Stimulated activated memory B cell treated with anti-CD40 and anti-IgM and Interleukin-4, amounts not matched to agents 10 μg/mL and 1 μg/mL and 100 μg/mL, for 72 hours (primary cell): ENCODE results near the gene TBC1D2.

Experiments used
- ATAC-seq: fragments of 150-1000 bp; cut with Tn5 transposase; 2 replicates; pipeline ENCODE4 v1.10.0; 2021
- H3K27ac Mint-ChIP-seq: one replicate; pipeline ENCODE4 v1.8.0; 2022; ENCODE audit warnings: mild to moderate bottlenecking, mixed read lengths
- H3K27me3 Mint-ChIP-seq: one replicate; pipeline ENCODE4 v1.8.0; 2022; ENCODE audit warnings: mixed read lengths
- H3K36me3 Mint-ChIP-seq: one replicate; pipeline ENCODE4 v1.8.0; 2022; ENCODE audit warnings: mixed read lengths
- H3K4me1 Mint-ChIP-seq: one replicate; pipeline ENCODE4 v1.8.0; 2022; ENCODE audit warnings: mixed read lengths
- H3K4me3 Mint-ChIP-seq: one replicate; pipeline ENCODE4 v1.8.0; 2022; ENCODE audit warnings: mild to moderate bottlenecking, moderate library complexity, mixed read lengths
- H3K9me3 Mint-ChIP-seq: one replicate; pipeline ENCODE4 v1.8.0; 2022; ENCODE audit warnings: mixed read lengths

The TBC1D2 gene

DNA sequence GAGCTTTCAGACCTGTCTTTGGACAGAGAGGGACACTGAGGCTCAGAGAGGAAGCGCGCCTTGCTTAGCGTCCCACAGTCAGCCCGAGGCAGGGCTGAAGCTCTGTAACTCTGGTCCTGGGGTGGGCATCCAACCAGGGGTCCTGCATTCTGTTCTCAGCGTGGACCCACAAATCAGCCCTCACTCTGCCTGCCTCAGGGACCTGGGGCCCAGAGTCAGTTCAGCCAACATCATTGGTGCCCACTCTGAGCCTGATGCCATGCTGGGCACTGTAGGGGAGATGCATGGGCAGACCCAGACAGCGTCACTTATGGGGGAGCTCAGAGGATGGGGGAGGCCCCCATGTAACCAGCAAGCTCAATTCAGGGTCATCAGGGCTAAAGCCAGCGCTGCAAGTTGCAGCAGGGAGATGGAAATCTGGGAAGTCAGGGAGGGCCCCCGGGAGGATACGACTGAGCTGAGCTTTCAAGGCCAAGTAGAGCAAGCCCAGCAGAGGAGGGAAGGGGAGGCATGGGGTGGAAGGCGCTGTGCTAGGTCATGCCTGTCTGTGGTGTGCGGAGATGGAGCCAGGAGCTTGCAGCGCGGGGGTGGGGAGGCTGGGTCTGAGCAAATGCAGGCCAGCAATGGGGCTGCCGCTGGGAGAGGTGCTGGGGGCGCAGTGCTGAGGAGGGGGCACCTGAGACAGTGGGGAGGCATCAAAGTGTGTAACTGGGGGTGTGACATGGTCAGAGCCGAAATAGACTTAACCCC is 84.1 kb downstream of the TBC1D2 start:
- no peak for ATAC-seq
- Mint-ChIP-seq H3K27ac (no peak overlapping the region), H3K4me1 (peaks cover 18% of the 10 kb centered on the region), H3K36me3 (no peaks in the 10 kb centered on the region), H3K9me3 (no peaks in the 10 kb centered on the region), H3K4me3 (no peak overlapping the region), H3K27me3 (no peaks in the 10 kb centered on the region)

DNA sequence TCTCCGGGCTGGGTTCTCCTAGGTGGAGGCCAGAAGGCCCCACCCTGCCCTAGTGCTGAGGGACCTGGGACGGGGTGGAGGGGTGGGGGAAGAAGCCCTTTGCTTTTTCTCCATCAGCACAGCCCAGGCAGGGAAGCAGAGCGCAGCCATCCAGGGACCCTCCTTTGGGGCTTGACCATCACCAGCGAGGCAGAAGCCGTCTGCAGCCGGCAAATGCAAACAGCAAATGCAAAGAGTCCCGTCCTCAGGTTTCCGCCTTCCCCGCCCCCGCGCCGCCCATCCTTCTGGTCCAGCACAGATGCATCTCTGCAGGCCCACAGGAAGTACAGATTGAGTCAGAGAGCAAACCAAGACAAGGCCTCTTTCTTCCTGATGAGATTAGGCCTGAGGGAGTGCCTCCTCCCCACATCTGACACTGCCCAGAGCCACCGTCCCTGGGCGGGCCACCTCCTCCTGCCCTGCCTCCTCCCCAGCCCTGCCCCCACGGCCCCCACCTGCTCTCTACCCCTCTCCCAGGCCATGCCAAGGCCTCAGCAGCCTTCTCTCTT is 86.4 kb downstream of the TBC1D2 start:
- peaks cover 18% of the 10 kb centered on the region for H3K4me1 Mint-ChIP-seq
- no peaks in the 10 kb centered on the region for H3K9me3 Mint-ChIP-seq
- H3K27me3 Mint-ChIP-seq, result no peaks in the 10 kb centered on the region
- peak overlapping the region; percentile 6 for H3K4me3 Mint-ChIP-seq
- no peaks in the 10 kb centered on the region for H3K36me3 Mint-ChIP-seq
- peak; percentile 95 for ATAC-seq
- H3K27ac Mint-ChIP-seq, result peak overlapping the region; percentile 92

DNA sequence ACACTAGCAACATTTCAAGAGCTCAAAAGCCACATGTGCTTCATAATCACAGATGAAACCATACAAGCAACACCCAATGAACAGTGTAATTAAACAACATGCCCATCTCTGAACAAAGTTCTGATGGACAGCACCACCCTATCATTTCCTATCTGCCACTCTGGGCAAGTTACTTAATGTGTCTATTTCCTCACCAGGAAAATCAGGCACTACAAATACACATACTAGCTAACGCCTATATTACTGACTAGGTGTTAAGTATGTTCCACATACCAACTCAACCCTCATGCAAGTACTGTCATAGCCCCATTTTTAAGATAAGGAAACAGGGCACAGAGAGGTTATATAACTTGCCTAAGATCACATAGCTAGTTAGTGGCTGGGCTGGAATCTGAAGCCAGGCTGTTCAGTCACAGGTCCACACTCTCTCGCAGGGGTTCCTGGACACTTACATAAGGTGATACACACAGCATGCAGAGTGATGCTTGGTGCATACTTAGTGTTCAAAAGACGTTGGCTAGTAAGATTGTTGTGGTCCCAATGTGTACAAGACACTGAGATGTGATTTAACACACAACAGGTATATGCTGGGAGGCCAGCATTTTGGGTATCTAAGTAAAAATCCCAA is 87.2 kb downstream of the TBC1D2 start:
- Mint-ChIP-seq H3K4me1 (peaks cover 18% of the 10 kb centered on the region), H3K36me3 (no peaks in the 10 kb centered on the region), H3K27me3 (no peaks in the 10 kb centered on the region), H3K9me3 (no peaks in the 10 kb centered on the region), H3K27ac (peak overlapping the region; percentile 92), H3K4me3 (no peak overlapping the region)
- no peak for ATAC-seq

DNA sequence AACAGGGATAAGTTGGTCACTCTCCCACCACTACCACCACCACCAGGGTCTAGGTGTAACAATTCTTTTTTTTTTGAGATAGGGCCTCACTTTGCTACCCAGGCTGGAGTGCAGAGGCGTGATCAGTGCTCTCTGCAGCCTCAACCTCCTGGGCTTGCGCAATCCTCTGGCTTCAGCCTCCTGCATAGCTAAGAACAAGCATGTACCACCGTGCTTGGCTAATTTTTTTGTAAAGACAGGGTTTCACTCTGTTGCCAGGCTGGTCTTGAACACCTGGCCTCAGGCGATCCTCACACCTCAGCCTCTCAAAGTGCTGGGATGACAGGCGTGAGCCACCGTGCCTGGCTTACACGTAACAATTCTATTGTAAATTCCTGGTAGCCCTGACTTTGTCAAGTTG is 90.5 kb downstream of the TBC1D2 start:
- Mint-ChIP-seq H3K4me3 (no peak overlapping the region), H3K36me3 (no peaks in the 10 kb centered on the region), H3K4me1 (peaks cover 14% of the 10 kb centered on the region), H3K27ac (no peak overlapping the region), H3K27me3 (no peaks in the 10 kb centered on the region), H3K9me3 (no peaks in the 10 kb centered on the region)
- ATAC-seq, result no peak

DNA sequence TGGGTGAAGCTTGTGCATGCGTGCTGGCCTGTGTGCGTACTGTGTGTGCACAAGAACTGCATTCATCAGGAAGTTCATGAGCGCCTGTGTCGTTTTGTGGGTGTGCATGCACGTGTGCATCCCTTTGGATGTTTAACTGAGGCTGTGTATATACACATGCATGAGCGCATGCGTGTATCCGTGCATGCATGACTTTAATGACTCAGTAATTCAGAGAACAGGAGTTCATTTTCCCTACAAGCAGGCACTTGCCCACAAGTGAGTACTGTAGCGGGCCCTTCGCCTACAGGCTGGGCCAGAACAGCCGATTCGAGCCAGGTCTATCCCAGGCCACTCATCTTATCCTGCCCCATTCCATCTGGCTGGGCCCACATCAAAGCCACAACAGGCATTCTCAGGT is 92.8 kb downstream of the TBC1D2 start:
- ATAC-seq, result no peak
- no peaks in the 10 kb centered on the region for H3K27me3 Mint-ChIP-seq
- no peaks in the 10 kb centered on the region for H3K4me1 Mint-ChIP-seq

DNA sequence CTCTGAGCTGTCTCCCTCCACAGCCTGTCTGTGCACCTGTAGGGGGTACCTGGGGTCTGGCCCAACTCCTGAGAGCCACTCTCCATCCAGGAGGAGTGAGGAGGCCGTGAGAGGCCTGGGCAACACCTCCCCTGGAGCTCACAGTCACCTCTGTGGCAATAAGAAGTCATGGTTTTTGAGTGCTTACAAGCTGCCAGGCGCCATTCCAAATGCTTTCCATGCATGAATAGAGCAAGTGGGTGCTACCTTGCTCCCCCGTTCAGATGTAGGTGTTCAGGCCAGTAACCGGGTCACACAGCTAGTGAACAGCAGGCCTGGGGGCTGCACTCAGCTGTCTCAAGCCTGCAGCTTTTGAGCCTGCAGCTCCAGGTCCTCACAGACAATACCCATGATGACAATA is 93.6 kb downstream of the TBC1D2 start:
- no peaks in the 10 kb centered on the region for H3K36me3 Mint-ChIP-seq
- H3K4me3 Mint-ChIP-seq, result no peak overlapping the region
- no peaks in the 10 kb centered on the region for H3K27me3 Mint-ChIP-seq
- ATAC-seq, result no peak
- no peaks in the 10 kb centered on the region for H3K9me3 Mint-ChIP-seq
- H3K27ac Mint-ChIP-seq, result no peak overlapping the region
- H3K4me1 Mint-ChIP-seq, result no peaks in the 10 kb centered on the region

More for the DNA sequence above, 92.8 kb downstream of the TBC1D2 start:
- Mint-ChIP-seq H3K4me3 (no peak overlapping the region), H3K27ac (no peak overlapping the region), H3K9me3 (no peaks in the 10 kb centered on the region), H3K36me3 (no peaks in the 10 kb centered on the region)

DNA sequence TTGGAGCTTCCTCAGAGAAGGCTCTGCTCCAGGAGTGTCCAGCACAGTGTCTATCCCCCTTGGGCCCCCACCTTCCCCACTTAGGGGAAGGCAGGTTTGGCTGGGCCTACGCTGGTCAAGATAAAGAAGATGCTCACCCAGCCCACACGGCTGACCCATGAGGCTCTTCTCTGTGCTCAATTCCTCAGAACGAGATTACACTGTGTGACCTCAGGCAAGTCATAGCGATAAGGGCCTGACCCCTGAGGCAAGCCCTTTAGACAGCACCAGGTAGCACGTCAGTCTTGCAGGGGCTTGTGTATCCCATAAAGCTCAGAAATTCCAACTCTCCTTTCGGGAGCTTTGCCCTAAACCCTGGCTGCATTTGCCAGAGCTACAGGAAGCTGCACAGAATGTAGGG is 95.7 kb downstream of the TBC1D2 start:
- no peak for ATAC-seq
- H3K4me3 Mint-ChIP-seq, result no peak overlapping the region
- H3K9me3 Mint-ChIP-seq, result no peaks in the 10 kb centered on the region
- no peaks in the 10 kb centered on the region for H3K4me1 Mint-ChIP-seq
- H3K27ac Mint-ChIP-seq, result no peak overlapping the region
- H3K27me3 Mint-ChIP-seq, result no peaks in the 10 kb centered on the region
- no peaks in the 10 kb centered on the region for H3K36me3 Mint-ChIP-seq

DNA sequence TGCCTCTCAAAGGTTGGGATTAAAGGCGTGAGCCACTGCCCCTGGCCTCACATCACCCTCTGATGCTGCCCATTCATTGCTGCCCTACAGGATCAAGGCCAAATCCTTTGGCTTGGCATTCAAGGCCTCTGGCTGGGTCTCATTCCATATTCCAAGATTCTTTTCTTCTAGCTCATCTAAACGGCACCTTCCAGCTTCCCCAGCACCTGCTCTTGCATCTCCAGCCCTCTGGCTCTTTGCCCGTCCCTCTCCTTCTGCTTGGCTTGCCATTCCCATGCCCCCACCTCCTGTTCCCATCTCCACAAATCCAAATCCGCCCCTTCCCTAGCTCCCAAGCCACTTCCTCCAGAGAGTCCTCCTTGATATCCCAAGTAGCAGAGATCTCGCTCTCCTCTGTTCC is 96.1 kb downstream of the TBC1D2 start:
- no peak overlapping the region for H3K27ac Mint-ChIP-seq
- no peaks in the 10 kb centered on the region for H3K9me3 Mint-ChIP-seq
- H3K27me3 Mint-ChIP-seq, result no peaks in the 10 kb centered on the region
- ATAC-seq, result no peak
- H3K36me3 Mint-ChIP-seq, result no peaks in the 10 kb centered on the region
- H3K4me1 Mint-ChIP-seq, result no peaks in the 10 kb centered on the region
- no peak overlapping the region for H3K4me3 Mint-ChIP-seq

DNA sequence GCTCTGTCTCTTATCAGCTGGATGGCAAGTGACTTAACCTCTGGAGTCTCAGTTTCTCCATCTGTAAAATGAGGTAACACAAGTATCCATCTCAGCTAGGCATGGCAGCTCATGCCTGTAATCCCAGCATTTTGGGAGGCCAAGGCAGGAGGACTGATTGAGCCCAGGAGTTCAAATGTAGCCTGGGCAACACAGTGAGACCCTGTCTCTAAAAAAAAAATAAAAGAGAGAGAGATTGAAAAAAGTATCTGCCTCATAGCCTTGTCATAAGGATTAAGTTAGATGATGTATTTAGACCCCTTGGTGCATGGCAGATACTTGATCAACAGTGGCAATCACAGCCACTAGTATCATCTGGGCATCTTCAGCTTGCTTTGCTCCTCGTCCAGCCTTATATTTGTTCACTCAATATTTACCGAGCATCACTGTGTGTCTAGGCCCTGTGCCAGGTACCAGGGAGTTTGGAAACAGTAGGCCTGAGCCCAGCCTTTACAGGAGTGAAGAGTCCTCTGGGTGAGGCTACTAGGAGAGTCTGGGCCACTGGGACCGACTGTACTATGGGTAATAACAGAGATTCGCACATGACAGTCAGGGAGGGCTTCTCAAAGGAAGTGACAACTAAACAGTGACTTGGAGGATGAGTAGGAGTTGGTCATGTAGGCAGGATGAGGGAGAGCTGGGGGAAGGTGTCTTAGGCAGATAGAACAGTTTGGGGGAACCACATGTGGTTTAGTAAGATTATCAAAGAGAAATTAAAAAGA is 97.2 kb downstream of the TBC1D2 start:
- Mint-ChIP-seq H3K4me1 (no peaks in the 10 kb centered on the region), H3K9me3 (no peaks in the 10 kb centered on the region), H3K36me3 (no peaks in the 10 kb centered on the region), H3K27me3 (no peaks in the 10 kb centered on the region), H3K4me3 (no peak overlapping the region), H3K27ac (no peak overlapping the region)
- ATAC-seq, result no peak

DNA sequence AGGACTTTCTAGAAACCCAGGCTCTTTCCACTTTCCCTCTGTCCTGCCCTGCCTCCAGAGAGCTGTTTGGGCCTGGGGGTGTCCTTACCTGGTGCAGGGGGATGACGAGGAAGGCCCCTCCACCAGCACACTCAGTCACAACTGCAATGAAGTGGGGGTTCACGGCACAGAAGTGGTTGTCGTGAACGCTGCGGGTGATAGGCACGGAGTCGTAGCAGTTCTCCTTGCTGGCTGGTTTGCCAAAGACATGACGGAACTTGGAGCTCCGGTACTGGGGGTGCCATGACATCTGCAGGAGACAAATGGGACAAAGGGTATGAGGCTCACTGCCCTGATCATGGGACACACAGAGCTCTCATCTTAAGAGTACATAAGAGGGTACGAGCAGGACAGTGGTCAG is 98.1 kb downstream of the TBC1D2 start:
- Mint-ChIP-seq H3K36me3 (no peaks in the 10 kb centered on the region), H3K27ac (no peak overlapping the region), H3K27me3 (no peaks in the 10 kb centered on the region), H3K9me3 (no peaks in the 10 kb centered on the region), H3K4me1 (no peaks in the 10 kb centered on the region), H3K4me3 (no peak overlapping the region)
- ATAC-seq, result no peak

DNA sequence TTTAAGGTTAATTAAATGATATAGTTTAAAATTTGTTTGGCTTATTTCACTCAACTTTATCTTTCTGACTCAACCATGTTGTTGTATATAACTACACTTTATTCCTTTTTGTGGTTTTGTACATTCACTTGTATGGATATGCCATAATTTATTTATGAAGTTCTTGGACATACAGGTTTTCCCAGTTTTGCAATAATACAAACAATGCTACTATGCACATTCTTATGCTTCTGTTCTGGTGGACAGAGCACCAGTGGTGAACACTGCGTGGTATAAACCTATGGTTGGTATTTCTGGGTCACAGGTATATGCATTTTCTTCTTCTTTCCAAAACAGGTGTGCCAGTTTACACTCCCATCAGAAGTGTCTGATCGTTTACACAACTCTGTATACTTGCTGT is 100.8 kb downstream of the TBC1D2 start:
- no peaks in the 10 kb centered on the region for H3K27me3 Mint-ChIP-seq
- no peaks in the 10 kb centered on the region for H3K36me3 Mint-ChIP-seq
- H3K27ac Mint-ChIP-seq, result no peak overlapping the region
- no peak overlapping the region for H3K4me3 Mint-ChIP-seq
- no peaks in the 10 kb centered on the region for H3K4me1 Mint-ChIP-seq
- no peak for ATAC-seq
- no peaks in the 10 kb centered on the region for H3K9me3 Mint-ChIP-seq

DNA sequence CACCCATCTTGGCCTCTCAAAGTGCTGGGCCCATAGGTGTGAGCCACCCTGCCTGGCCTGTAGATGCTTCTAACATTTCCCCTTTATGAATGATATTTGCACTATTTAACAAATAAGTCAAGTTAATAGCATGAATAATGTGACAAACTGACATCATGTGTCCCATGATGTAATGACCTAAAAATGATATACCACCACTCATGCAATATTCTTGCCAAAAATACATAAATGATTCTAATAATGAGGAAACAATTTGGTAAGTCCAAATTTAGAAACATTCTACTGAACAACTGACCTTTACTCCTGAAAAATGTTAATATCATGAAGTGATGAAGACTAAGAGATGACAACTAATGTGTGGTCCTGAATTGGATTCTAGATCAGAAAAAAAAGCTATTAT is 102.9 kb downstream of the TBC1D2 start:
- H3K27me3 Mint-ChIP-seq, result no peaks in the 10 kb centered on the region
- no peaks in the 10 kb centered on the region for H3K4me1 Mint-ChIP-seq
- no peak for ATAC-seq
- H3K36me3 Mint-ChIP-seq, result no peaks in the 10 kb centered on the region
- no peaks in the 10 kb centered on the region for H3K9me3 Mint-ChIP-seq
- no peak overlapping the region for H3K4me3 Mint-ChIP-seq
- H3K27ac Mint-ChIP-seq, result no peak overlapping the region

DNA sequence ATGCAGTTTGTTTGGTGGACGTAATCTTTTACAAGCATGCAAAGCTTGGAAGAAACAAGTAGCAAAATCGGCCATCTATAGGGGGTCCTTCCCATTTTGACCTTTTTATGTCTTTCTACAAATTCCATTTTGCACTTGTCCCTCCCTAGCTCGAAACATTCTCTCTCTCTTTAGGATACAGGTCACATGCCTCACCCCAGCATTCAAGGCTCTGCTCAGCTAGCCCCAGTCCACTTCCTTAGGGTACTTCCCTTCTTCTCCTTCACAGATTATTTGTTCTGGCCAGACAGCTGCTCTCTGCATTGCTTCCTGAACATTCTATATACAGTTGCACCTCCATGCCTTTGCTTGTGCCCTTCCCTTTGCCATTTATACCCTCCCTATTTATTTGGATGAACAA is 104.7 kb downstream of the TBC1D2 start:
- H3K36me3 Mint-ChIP-seq, result no peaks in the 10 kb centered on the region
- H3K9me3 Mint-ChIP-seq, result no peaks in the 10 kb centered on the region
- peaks cover 18% of the 10 kb centered on the region for H3K4me1 Mint-ChIP-seq
- no peaks in the 10 kb centered on the region for H3K27me3 Mint-ChIP-seq
- no peak overlapping the region for H3K27ac Mint-ChIP-seq
- no peak for ATAC-seq
- H3K4me3 Mint-ChIP-seq, result no peak overlapping the region

DNA sequence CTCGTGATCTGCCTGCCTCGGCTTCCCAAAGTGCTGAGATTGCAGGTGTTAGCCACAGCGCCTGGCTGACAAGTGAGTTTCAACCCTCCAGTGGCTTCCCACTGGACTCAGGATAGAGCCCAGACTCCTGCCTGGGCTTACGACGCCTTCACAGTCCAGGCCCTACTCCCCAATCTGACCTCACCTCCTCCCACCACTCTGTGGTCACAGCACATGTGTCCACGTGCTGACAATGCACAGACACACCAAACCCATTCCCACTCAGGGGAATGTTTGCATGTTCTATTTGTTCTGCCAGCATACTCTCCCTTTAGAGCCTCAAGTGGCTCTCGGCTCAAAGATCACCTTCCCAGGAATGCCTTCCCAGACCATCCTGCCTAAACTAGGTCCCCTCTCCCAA is 105.3 kb downstream of the TBC1D2 start:
- no peak overlapping the region for H3K27ac Mint-ChIP-seq
- H3K4me1 Mint-ChIP-seq, result peaks cover 24% of the 10 kb centered on the region
- no peak overlapping the region for H3K4me3 Mint-ChIP-seq
- H3K36me3 Mint-ChIP-seq, result no peaks in the 10 kb centered on the region
- no peaks in the 10 kb centered on the region for H3K9me3 Mint-ChIP-seq
- no peak for ATAC-seq
- no peaks in the 10 kb centered on the region for H3K27me3 Mint-ChIP-seq

DNA sequence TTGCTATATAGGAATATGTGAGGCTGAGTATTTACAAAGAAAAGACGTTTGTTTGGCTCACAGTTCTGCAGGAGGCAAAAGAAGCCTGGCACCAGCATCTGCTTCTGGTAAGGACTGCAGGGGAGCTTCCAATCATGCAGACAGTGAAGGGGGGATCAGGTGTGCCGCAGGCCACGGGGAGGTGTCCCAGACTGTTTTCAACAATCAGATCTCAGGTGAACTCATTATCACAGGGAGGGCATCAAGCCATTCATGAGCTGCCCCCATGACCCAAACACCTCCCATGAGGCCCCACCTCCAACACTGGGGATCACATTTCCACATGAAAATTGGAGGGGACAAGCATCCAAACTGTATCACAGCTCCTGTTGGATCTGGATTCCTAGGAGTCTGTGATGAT is 106.0 kb downstream of the TBC1D2 start:
- no peaks in the 10 kb centered on the region for H3K9me3 Mint-ChIP-seq
- no peaks in the 10 kb centered on the region for H3K36me3 Mint-ChIP-seq
- H3K27ac Mint-ChIP-seq, result no peak overlapping the region
- no peak for ATAC-seq
- H3K4me1 Mint-ChIP-seq, result peaks cover 29% of the 10 kb centered on the region
- H3K4me3 Mint-ChIP-seq, result no peak overlapping the region
- H3K27me3 Mint-ChIP-seq, result no peaks in the 10 kb centered on the region
